HG02970 (cell line): ENCODE data around the gene SETDB1.
A peak's percentile ranks its signal among the peaks of the same experiment; 100 is the strongest.

Source experiments
- ATAC-seq: cut with Tn5 transposase; IDR thresholded peaks from one replicate; pipeline ENCODE4 v1.9.1; 2021; ENCODE audit warnings: mild to moderate bottlenecking, moderate library complexity, moderate number of reproducible peaks; ENCODE audit not compliant: unreplicated experiment, low FRiP score

SETDB1 gene

GRCh38 chr1:150999926-151000325, 73.8 kb downstream of the SETDB1 start:
- no peak for ATAC-seq

DNA sequence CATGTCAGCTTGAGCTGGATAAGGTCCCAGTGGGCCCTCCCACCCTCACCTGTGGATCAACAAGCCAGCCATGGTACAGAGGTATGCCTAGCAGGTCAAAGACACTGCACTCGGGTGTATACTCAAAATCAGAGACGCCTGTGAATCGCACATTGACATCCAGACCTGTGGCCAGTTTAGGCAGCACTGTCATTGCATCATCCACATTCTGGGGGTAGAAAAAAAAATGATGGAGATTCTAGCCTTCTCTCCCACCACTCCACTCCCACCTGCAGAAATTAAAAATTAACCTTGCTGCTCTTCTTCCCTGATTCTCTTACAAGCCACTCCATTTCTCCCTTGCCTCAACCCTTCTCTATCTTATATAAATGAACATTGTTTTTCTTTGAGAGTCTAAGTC, 74.2 kb downstream of the SETDB1 start:
- no peak for ATAC-seq

DNA sequence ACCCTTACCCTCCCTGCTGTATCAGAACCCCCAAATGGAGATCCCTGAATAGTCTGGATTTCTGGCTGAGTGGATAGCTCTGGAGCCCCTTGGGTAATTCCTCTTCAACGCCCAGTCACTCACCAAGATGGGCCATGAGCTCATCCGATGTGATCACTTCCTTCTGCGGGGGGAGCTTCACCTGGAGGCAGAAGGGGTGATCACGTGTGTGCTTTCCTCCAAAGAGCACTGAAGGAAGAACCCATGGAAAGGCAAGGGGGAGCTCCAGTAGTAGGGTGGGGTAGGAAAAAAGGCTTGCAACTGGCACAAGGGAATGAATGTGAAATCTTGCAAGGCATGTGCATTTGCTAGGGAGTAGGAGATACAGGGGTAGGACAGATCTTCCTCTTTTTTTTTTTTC, 75.4 kb downstream of the SETDB1 start:
- no peak for ATAC-seq

DNA sequence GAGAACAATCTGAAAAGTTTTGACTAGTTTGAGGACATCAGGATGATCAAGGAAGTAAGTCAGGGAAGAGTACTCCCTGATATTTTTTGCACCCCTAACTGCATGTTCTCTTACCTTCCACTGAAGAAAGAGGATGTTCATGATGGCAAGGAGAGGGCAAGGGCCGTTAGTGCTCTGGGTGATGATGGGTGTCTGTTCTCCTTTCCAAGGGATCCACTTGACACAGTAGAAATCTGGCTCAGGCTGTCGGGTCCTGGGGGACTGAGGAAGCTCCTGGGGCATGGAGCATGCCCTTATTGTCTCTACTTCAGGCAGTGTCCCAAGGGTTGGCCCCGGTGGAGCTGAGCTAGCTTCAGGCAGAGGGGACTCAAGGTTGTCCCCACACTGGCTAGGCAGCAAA, 75.9 kb downstream of the SETDB1 start:
- no peak for ATAC-seq

GRCh38 chr1:151002611-151003010, 76.4 kb downstream of the SETDB1 start:
- ATAC-seq = no peak

- no peak for ATAC-seq
These were observed 77.0 kb downstream of the SETDB1 start for GRCh38 chr1:151003180-151003579.

GRCh38 chr1:151005729-151006319, 79.7 kb downstream of the SETDB1 start:
- no peak for ATAC-seq

- no peak for ATAC-seq
These were observed 80.3 kb downstream of the SETDB1 start, which contains the start of gene MINDY1 for GRCh38 chr1:151006327-151007052. MINDY1 (minus strand) TSS chr1:151006902; CDS start chr1:151002617, 4,285 bp downstream.

- ATAC-seq = no peak
These were observed 81.7 kb downstream of the SETDB1 start for GRCh38 chr1:151007853-151008243.

GRCh38 chr1:151008244-151009205, 82.4 kb downstream of the SETDB1 start, which contains the start of gene PRUNE1:
PRUNE1 (plus strand) TSS chr1:151008449; CDS start chr1:151008633, 184 bp downstream.
- ATAC-seq = peak; percentile 85

DNA sequence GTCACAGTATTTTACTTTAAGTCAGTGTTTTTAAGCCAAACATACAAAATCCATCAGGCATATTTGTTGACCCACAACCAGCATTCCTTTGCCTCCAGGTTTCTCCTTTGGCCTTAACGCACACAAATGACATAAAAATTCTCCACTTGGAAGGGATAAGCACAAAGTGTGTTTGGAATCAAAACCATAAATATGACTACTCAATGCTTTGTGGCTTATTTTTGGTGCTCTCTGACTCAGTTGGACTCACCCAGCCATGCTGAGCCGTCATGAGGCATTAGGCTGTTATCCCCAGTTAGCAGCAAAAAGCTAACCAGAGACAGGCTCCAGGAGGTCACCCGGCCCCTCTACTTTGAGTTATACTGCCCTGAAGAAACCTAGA, 83.0 kb downstream of the SETDB1 start:
- no peak for ATAC-seq

DNA sequence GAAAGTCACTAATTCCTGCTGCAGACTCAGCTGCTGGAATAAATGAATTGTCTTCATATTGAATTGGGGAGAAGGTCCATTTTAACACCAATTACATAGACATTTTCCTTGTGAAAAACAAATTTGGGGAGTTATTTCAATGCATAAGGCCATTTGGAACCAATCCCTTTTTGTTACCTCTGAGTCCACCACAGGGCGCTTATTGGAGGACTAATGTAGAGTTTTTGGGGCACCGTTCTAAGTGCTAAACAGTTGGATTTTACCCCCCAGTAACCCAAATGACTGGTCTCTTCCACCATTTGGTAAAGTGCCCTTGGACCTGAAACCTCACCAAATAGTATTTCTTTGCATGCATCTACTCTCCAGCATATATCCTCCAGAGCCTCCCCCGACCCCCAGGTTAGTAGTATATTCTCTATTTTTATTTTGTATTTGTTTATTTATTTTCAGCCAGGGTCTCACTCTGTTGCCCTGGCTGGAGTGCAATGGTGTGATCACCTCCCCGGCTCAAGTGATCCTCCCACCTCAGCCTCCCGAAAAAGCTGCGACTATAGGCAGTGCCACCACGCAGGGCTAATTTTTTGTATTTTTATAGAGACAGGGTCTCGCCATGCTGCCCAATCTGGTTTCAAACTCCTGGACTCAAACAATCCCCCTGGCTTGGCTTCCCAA, 83.6 kb downstream of the SETDB1 start:
- ATAC-seq = no peak

DNA sequence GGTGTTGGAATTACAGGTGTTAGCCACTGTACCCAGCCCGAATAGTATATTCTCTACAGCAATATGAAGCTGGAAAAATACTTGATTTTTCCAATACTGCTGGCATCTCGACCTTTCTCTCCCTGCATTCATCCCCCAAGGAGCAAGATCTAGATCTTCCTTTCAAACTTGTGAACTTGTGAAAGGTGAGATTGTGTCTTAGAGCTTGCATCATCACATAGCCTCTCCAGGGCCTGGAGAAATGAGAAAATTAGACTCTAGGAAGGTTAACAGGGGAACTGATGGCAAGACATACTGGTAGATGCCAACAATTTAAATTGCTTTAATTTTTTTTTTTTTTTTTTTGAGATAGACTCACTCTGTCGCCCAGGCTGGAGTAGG, 84.2 kb downstream of the SETDB1 start:
- no peak for ATAC-seq

DNA sequence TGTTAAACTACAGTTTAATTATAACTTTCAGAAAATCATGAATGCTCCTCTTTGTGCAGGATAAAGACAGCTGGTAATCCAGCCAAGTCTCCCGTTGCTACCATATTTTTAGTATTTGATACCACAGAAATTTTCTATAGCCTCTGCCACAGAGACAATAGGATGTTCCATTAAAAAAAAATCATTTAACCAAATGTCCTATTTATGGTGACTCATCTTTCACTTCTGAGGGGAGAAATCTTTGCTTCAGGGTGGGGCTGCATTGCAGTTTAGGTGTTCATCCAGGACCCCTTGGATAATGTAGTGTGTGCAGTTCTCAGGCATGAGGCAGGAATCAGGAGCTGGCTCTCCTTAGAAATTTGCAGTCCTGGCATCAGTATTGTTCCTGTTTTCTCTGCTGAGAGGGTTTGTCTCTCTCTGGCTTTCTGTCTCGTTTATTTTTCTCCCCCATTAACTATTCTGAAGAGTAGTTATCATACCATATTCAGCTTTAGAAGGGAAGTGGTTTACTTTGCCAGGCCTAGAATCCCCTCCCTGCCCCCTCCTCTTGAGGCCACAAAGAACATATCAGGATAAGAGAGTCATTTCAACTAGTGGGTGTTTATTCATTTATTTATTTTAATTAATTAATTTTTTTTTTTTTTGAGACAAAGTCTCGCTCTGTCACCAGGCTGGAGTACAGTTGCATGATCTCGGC, 85.1 kb downstream of the SETDB1 start:
- ATAC-seq = no peak

GRCh38 chr1:151012684-151013471, 86.7 kb downstream of the SETDB1 start:
- ATAC-seq = no peak

GRCh38 chr1:151013518-151013917, 87.4 kb downstream of the SETDB1 start:
- no peak for ATAC-seq
